ENCODE measurements around the gene HOXB4.

GRCh38 chr17:48543107-48543853, 34.9 kb downstream of the HOXB4 start:
- TF ChIP-seq, protein P1, sequence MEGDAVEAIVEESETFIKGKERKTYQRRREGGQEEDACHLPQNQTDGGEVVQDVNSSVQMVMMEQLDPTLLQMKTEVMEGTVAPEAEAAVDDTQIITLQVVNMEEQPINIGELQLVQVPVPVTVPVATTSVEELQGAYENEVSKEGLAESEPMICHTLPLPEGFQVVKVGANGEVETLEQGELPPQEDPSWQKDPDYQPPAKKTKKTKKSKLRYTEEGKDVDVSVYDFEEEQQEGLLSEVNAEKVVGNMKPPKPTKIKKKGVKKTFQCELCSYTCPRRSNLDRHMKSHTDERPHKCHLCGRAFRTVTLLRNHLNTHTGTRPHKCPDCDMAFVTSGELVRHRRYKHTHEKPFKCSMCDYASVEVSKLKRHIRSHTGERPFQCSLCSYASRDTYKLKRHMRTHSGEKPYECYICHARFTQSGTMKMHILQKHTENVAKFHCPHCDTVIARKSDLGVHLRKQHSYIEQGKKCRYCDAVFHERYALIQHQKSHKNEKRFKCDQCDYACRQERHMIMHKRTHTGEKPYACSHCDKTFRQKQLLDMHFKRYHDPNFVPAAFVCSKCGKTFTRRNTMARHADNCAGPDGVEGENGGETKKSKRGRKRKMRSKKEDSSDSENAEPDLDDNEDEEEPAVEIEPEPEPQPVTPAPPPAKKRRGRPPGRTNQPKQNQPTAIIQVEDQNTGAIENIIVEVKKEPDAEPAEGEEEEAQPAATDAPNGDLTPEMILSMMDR (IDR thresholded peaks at IDR 0.05), result no peak
- TF ChIP-seq JUN (CRISPR knock-in tag; IDR thresholded peaks at IDR 0.05) (no peak), CREM (CRISPR knock-in tag; IDR thresholded peaks at IDR 0.05) (no peak), MAX (CRISPR knock-in tag; IDR thresholded peaks at IDR 0.05) (no peak), FOXJ3 (CRISPR knock-in tag; IDR thresholded peaks at IDR 0.05; ENCODE audit: borderline replicate concordance) (no peak), NFYB (CRISPR knock-in tag; conservative IDR thresholded peaks at IDR 0.05; ENCODE audit: low read depth) (no peak), SP1 (CRISPR knock-in tag; conservative IDR thresholded peaks at IDR 0.05) (no peak), NR2C2 (CRISPR knock-in tag; IDR thresholded peaks at IDR 0.05) (no peak), ERG (CRISPR knock-in tag; IDR thresholded peaks at IDR 0.05) (no peak), TEAD1 (CRISPR knock-in tag; IDR thresholded peaks at IDR 0.05) (no peak), IRF1 (CRISPR knock-in tag; IDR thresholded peaks at IDR 0.05) (no peak), TP53 (CRISPR knock-in tag; IDR thresholded peaks at IDR 0.05) (no peak)
- TF ChIP-seq, protein P2, sequence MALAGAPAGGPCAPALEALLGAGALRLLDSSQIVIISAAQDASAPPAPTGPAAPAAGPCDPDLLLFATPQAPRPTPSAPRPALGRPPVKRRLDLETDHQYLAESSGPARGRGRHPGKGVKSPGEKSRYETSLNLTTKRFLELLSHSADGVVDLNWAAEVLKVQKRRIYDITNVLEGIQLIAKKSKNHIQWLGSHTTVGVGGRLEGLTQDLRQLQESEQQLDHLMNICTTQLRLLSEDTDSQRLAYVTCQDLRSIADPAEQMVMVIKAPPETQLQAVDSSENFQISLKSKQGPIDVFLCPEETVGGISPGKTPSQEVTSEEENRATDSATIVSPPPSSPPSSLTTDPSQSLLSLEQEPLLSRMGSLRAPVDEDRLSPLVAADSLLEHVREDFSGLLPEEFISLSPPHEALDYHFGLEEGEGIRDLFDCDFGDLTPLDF (CRISPR knock-in tag; IDR thresholded peaks at IDR 0.05), result no peak
